Neural progenitor cell (in vitro differentiated cells): ENCODE results near the gene CDK17. TPM values are rescaled to one million over a fixed set of nuclear protein-coding genes. Genes with fewer than 3 reads are reported as not detected.

Experiments used
- DNase-seq: peaks from one replicate; pipeline ENCODE4 v3.0.0-alpha.2; 2016; ENCODE audit warnings: low spot score
- H2AFZ ChIP-seq: fragments of 200-600 bp; sonication (generic); replicated peaks from 2 replicates; pipeline ENCODE4 v1.6.1; 2016; ENCODE audit warnings: antibody characterized with exemption
- H3F3A ChIP-seq: fragments of 200-600 bp; sonication (generic); 2 replicates; pipeline ENCODE4 v1.6.1; 2016; ENCODE audit warnings: antibody characterized with exemption, low read depth
- H3K27ac ChIP-seq: fragments of 200-600 bp; sonication (generic); 2 replicates; pipeline ENCODE4 v1.5.1; 2016; ENCODE audit warnings: mild to moderate bottlenecking
- H3K27me3 ChIP-seq: fragments of 200-600 bp; sonication (generic); 2 replicates; pipeline ENCODE4 v1.6.1; 2016; ENCODE audit warnings: mild to moderate bottlenecking, moderate library complexity
- H3K36me3 ChIP-seq: fragments of 200-600 bp; sonication (generic); 2 replicates; pipeline ENCODE4 v1.5.1; 2016
- H3K4me1 ChIP-seq: fragments of 200-600 bp; sonication (generic); 2 replicates; pipeline ENCODE4 v1.6.1; 2016; ENCODE audit warnings: mixed run types
- H3K4me2 ChIP-seq: fragments of 200-600 bp; sonication (generic); 2 replicates; pipeline ENCODE4 v1.6.1; 2016
- H3K4me3 ChIP-seq: fragments of 200-600 bp; sonication (generic); 2 replicates; pipeline ENCODE4 v1.5.1; 2016
- H3K79me2 ChIP-seq: fragments of 200-600 bp; sonication (generic); 2 replicates; pipeline ENCODE4 v1.6.1; 2016; ENCODE audit warnings: low read depth
- H3K9ac ChIP-seq: fragments of 200-600 bp; sonication (generic); 2 replicates; pipeline ENCODE4 v1.6.1; 2016
- H3K9me3 ChIP-seq: fragments of 200-600 bp; sonication (generic); 2 replicates; pipeline ENCODE4 v1.5.1; 2016; ENCODE audit warnings: low read depth
- H4K20me1 ChIP-seq: fragments of 200-600 bp; sonication (generic); 2 replicates; pipeline ENCODE4 v1.6.1; 2016; ENCODE audit warnings: low read depth
- H3K27ac Mint-ChIP-seq: 3 replicates; pipeline ENCODE4 v1.8.0; 2021; ENCODE audit warnings: mixed read lengths
- H3K27me3 Mint-ChIP-seq: 2 replicates; pipeline ENCODE4 v1.8.0; 2022; ENCODE audit warnings: low read depth, mild to moderate bottlenecking, inconsistent platforms, moderate library complexity, mixed read lengths; ENCODE audit not compliant: insufficient read depth
- H3K36me3 Mint-ChIP-seq: 3 replicates; pipeline ENCODE4 v1.8.0; 2021; ENCODE audit warnings: mixed read lengths
- H3K4me1 Mint-ChIP-seq: 3 replicates; pipeline ENCODE4 v1.8.0; 2021; ENCODE audit warnings: mixed read lengths
- H3K4me3 Mint-ChIP-seq: 3 replicates; pipeline ENCODE4 v1.8.0; 2021; ENCODE audit warnings: mild to moderate bottlenecking, moderate library complexity, mixed read lengths
- H3K9me3 Mint-ChIP-seq: 3 replicates; pipeline ENCODE4 v1.8.0; 2020; ENCODE audit warnings: mixed read lengths
- CTCF ChIP-seq: fragments of 200-600 bp; sonication (generic); IDR thresholded peaks from 2 replicates; pipeline ENCODE4 v1.5.1; 2017; ENCODE audit warnings: antibody characterized with exemption, mild to moderate bottlenecking
- EZH2 ChIP-seq: fragments of 200-600 bp; sonication (generic); IDR thresholded peaks from 2 replicates; pipeline ENCODE4 v1.6.1; 2017; ENCODE audit warnings: antibody characterized with exemption, mild to moderate bottlenecking, moderate library complexity
- EZH2phosphoT487 ChIP-seq: fragments of 200-600 bp; sonication (generic); IDR thresholded peaks from 2 replicates; pipeline ENCODE4 v1.6.1; 2017; ENCODE audit warnings: antibody characterized with exemption
- total RNA-seq: library from RNA; depleted of rRNA; stranded (reverse); fragments of >200 nt; gene quantifications from 2 replicates; pipeline ENCODE4 v1.2.3, GENCODE V29; 2015; ENCODE audit warnings: low replicate concordance

CDK17 gene
- total RNA-seq, 1 donor from 2014 or later = 61.2 TPM

GRCh38 chr12:96242597-96242996 lies 157.6 kb downstream of the CDK17 start:
- no peak for TF ChIP-seq EZH2
- no peaks in the 10 kb centered on the region for H3K79me2 ChIP-seq
- no peaks in the 10 kb centered on the region for H3K36me3 ChIP-seq
- no peak for DNase-seq
- H3K36me3 Mint-ChIP-seq = peaks cover 9% of the 10 kb centered on the region
- no peak overlapping the region for H3K27ac Mint-ChIP-seq
- H3K4me1 ChIP-seq = no peaks in the 10 kb centered on the region
- H2AFZ ChIP-seq = no peak overlapping the region
- H3K27ac ChIP-seq = no peak overlapping the region
- no peak overlapping the region for H3K4me2 ChIP-seq
- no peaks in the 10 kb centered on the region for H3F3A ChIP-seq
- peaks cover 32% of the 10 kb centered on the region for H3K4me1 Mint-ChIP-seq
- no peaks in the 10 kb centered on the region for H4K20me1 ChIP-seq
- no peak overlapping the region for H3K9ac ChIP-seq
- no peaks in the 10 kb centered on the region for H3K27me3 ChIP-seq
- H3K27me3 Mint-ChIP-seq = peaks cover 6% of the 10 kb centered on the region
- no peak overlapping the region for H3K4me3 Mint-ChIP-seq
- no peaks in the 10 kb centered on the region for H3K9me3 ChIP-seq
- H3K4me3 ChIP-seq = no peak overlapping the region
- no peaks in the 10 kb centered on the region for H3K9me3 Mint-ChIP-seq

DNA sequence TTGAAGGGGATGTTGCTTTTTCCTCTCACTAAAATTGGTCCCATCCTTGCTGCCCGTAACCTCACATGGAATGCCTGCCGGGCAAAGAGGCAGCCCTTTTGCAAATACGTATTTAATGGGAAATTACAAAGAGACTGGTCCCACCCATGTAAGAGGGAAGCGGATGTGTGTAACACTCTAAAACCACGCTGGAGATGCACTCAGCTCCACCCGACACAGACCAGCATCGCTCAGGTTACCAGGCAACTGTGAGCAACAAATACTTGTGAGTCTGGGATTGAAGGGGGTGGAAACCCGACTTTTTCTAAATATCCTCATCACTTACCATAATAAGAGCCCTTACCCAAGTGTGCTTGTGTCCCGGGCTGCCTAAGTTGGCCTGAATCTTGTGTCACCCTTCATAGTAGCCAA lies 158.4 kb downstream of the CDK17 start:
- Histone ChIP-seq H3K79me2 (no peaks in the 10 kb centered on the region), H3K36me3 (no peaks in the 10 kb centered on the region), H4K20me1 (no peaks in the 10 kb centered on the region), H3K9ac (no peak overlapping the region), H3K9me3 (no peaks in the 10 kb centered on the region), H3K4me3 (no peak overlapping the region), H3K27ac (no peak overlapping the region), H3F3A (no peaks in the 10 kb centered on the region), H3K4me2 (no peak overlapping the region), H3K27me3 (no peaks in the 10 kb centered on the region), H3K4me1 (no peaks in the 10 kb centered on the region), H2AFZ (no peak overlapping the region)
- peaks cover 34% of the 10 kb centered on the region for H3K4me1 Mint-ChIP-seq
- no peak overlapping the region for H3K4me3 Mint-ChIP-seq
- H3K27me3 Mint-ChIP-seq = peaks cover 5% of the 10 kb centered on the region
- H3K27ac Mint-ChIP-seq = no peak overlapping the region
- DNase-seq = no peak
- H3K36me3 Mint-ChIP-seq = peaks cover 5% of the 10 kb centered on the region
- TF ChIP-seq CTCF = no peak
- TF ChIP-seq EZH2phosphoT487 = no peak
- no peak for TF ChIP-seq EZH2
- H3K9me3 Mint-ChIP-seq = no peaks in the 10 kb centered on the region

DNA sequence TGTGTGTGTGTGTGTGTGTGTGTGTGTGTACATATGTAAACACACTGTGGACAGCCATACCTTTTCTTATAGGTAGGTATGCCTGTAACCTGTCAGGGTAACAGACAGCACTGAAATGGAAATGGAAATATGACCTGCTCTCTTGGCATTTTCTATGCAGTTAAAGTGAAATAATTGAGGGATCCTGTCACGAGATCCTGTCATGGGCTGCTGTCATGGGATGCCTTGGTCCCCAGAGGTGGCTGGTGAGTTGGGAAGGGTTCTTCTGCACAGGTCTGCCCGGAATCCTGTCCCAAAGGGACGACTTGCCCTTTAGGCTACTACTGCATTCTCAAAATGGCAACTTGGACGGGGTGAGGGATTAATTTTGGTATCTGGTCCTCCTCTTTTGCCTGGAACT lies 158.8 kb downstream of the CDK17 start:
- Histone ChIP-seq H3K9me3 (no peaks in the 10 kb centered on the region), H3K9ac (no peak overlapping the region), H3K27ac (no peak overlapping the region), H3K4me2 (no peak overlapping the region), H3K36me3 (no peaks in the 10 kb centered on the region), H3K79me2 (no peaks in the 10 kb centered on the region), H2AFZ (no peak overlapping the region), H3F3A (no peaks in the 10 kb centered on the region), H3K4me3 (no peak overlapping the region), H4K20me1 (no peaks in the 10 kb centered on the region), H3K27me3 (no peaks in the 10 kb centered on the region), H3K4me1 (no peaks in the 10 kb centered on the region)
- peaks cover 6% of the 10 kb centered on the region for H3K27me3 Mint-ChIP-seq
- no peak for TF ChIP-seq EZH2
- TF ChIP-seq EZH2phosphoT487 = no peak
- TF ChIP-seq CTCF = no peak
- H3K27ac Mint-ChIP-seq = no peak overlapping the region
- peaks cover 2% of the 10 kb centered on the region for H3K36me3 Mint-ChIP-seq
- no peak for DNase-seq
- H3K4me1 Mint-ChIP-seq = peaks cover 36% of the 10 kb centered on the region
- H3K9me3 Mint-ChIP-seq = no peaks in the 10 kb centered on the region
- H3K4me3 Mint-ChIP-seq = no peak overlapping the region

GRCh38 chr12:96240656-96241055 lies 159.6 kb downstream of the CDK17 start:
- Mint-ChIP-seq H3K27ac (peak overlapping the region; percentile 89), H3K9me3 (no peaks in the 10 kb centered on the region), H3K27me3 (peaks cover 8% of the 10 kb centered on the region), H3K36me3 (peaks cover 2% of the 10 kb centered on the region), H3K4me3 (no peak overlapping the region), H3K4me1 (peaks cover 36% of the 10 kb centered on the region)
- Histone ChIP-seq H3K4me3 (no peak overlapping the region), H3K27me3 (no peaks in the 10 kb centered on the region), H3F3A (no peaks in the 10 kb centered on the region), H3K36me3 (no peaks in the 10 kb centered on the region), H3K9me3 (no peaks in the 10 kb centered on the region), H4K20me1 (no peaks in the 10 kb centered on the region), H3K4me1 (no peaks in the 10 kb centered on the region), H3K4me2 (no peak overlapping the region), H2AFZ (no peak overlapping the region), H3K27ac (no peak overlapping the region), H3K79me2 (no peaks in the 10 kb centered on the region), H3K9ac (no peak overlapping the region)
- TF ChIP-seq EZH2phosphoT487 = no peak
- no peak for DNase-seq
